IPS-18c (cell line): ENCODE results near the gene PTBP3.

ENCODE experiments used
- H3K4me3 ChIP-seq: 2 replicates; pipeline ENCODE4 v1.7.0; 2013; ENCODE audit warnings: low read depth, mild to moderate bottlenecking, low read length, moderate library complexity; ENCODE audit not compliant: insufficient read depth
- H3K9me3 ChIP-seq: one replicate; pipeline ENCODE4 v1.6.1; 2013; ENCODE audit warnings: mild to moderate bottlenecking, low read length, moderate library complexity; ENCODE audit not compliant: control insufficient read depth, insufficient read depth

The PTBP3 gene

GRCh38 chr9:112173489-112174221 lies 159.8 kb downstream of the PTBP3 start:
- H3K9me3 ChIP-seq, result no peaks in the 10 kb centered on the region
- no peak overlapping the region; the same call in 1 of the 2 replicates for H3K4me3 ChIP-seq

- Histone ChIP-seq H3K9me3 (no peaks in the 10 kb centered on the region), H3K4me3 (no peak overlapping the region)
Measured at GRCh38 chr9:112170968-112171367, 162.5 kb downstream of the PTBP3 start.

GRCh38 chr9:112170235-112170634 lies 163.2 kb downstream of the PTBP3 start:
- Histone ChIP-seq H3K4me3 (no peak overlapping the region), H3K9me3 (no peaks in the 10 kb centered on the region)

- Histone ChIP-seq H3K9me3 (no peaks in the 10 kb centered on the region), H3K4me3 (no peak overlapping the region)
Measured at GRCh38 chr9:112169368-112169767, 164.1 kb downstream of the PTBP3 start.

GRCh38 chr9:112168197-112168596 lies 165.2 kb downstream of the PTBP3 start:
- no peaks in the 10 kb centered on the region for H3K9me3 ChIP-seq
- H3K4me3 ChIP-seq, result no peak overlapping the region
